HepG2 (cell line): Measurements from ENCODE around the gene NDRG2. TPM values are rescaled to one million over a fixed set of nuclear protein-coding genes. Genes with fewer than 3 reads are reported as not detected.

ENCODE experiments used
- BHLHE40 ChIP-seq: IDR thresholded peaks from 2 replicates; pipeline ENCODE4 v1.6.1; 2011; ENCODE audit warnings: low read length, improper control_type of control experiment
- CEBPB ChIP-seq: IDR thresholded peaks from 2 replicates; pipeline ENCODE4 v1.6.1; 2011; ENCODE audit warnings: low read depth, low read length, improper control_type of control experiment, borderline replicate concordance
- DNMT1 ChIP-seq: sonication (generic); formaldehyde crosslinking; IDR thresholded peaks from 2 replicates; pipeline ENCODE4 v1.5.1; 2020; ENCODE audit warnings: mild to moderate bottlenecking, missing genetic modification reagents
- GABPA ChIP-seq, 2 experiments: IDR thresholded peaks; 2 replicates each; pipeline ENCODE4 v1.6.1; 2011 to 2016; ENCODE audit warnings: low read depth in 2 of 2, low read length in 1 of 2, missing biosample characterization in 1 of 2, missing genetic modification characterization in 1 of 2
- HES4 ChIP-seq: sonication (generic); formaldehyde crosslinking; IDR thresholded peaks from 2 replicates; pipeline ENCODE4 v1.9.0; 2021; ENCODE audit warnings: mild to moderate bottlenecking, missing genetic modification reagents, borderline replicate concordance
- HOMEZ ChIP-seq: IDR thresholded peaks from 2 replicates; pipeline ENCODE4 v1.6.1; 2016; ENCODE audit warnings: low read depth
- JARID2 ChIP-seq: sonication (generic); formaldehyde crosslinking; IDR thresholded peaks from 2 replicates; pipeline ENCODE4 v1.8.1; 2023; ENCODE audit warnings: missing genetic modification reagents, inconsistent platforms; ENCODE audit not compliant: insufficient replicate concordance
- LRRFIP1 ChIP-seq: sonication (generic); formaldehyde crosslinking; conservative IDR thresholded peaks from 2 replicates; pipeline ENCODE4 v1.4.0; 2020; ENCODE audit warnings: missing genetic modification reagents
- MAFF ChIP-seq: IDR thresholded peaks from 2 replicates; pipeline ENCODE4 v1.6.1; 2011; ENCODE audit warnings: low read depth, low read length, improper control_type of control experiment
- SAFB2 ChIP-seq: sonication (generic); formaldehyde crosslinking; IDR thresholded peaks from 2 replicates; pipeline ENCODE4 v1.5.1; 2020; ENCODE audit warnings: missing genetic modification reagents, low read depth, mild to moderate bottlenecking, borderline replicate concordance
- SP2 ChIP-seq: sonication (generic); formaldehyde crosslinking; IDR thresholded peaks from 2 replicates; pipeline ENCODE4 v1.5.1; 2020; ENCODE audit warnings: mild to moderate bottlenecking, missing genetic modification reagents
- SRSF9 ChIP-seq: fragments of 200-400 bp; formaldehyde crosslinking; IDR thresholded peaks from 2 replicates; pipeline ENCODE4 v1.6.1; 2018; ENCODE audit warnings: borderline replicate concordance, mild to moderate bottlenecking, low read depth, low read length; ENCODE audit not compliant: insufficient read depth, poor library complexity, severe bottlenecking
- TAF1 ChIP-seq: sonication (generic); formaldehyde crosslinking; IDR thresholded peaks from 2 replicates; pipeline ENCODE4 v1.4.0; 2020; ENCODE audit warnings: missing genetic modification reagents
- TBL1XR1 ChIP-seq: fragments of 150-350 bp; IDR thresholded peaks from 2 replicates; pipeline ENCODE4 v1.6.1; 2014; ENCODE audit warnings: borderline replicate concordance, low read length; ENCODE audit not compliant: partially characterized antibody
- TMF1 ChIP-seq: sonication (generic); formaldehyde crosslinking; IDR thresholded peaks from 2 replicates; pipeline ENCODE4 v1.8.1; 2022; ENCODE audit warnings: low read depth, missing genetic modification reagents
- ZNF281 ChIP-seq: sonication (generic); formaldehyde crosslinking; IDR thresholded peaks from 2 replicates; pipeline ENCODE4 v1.4.0; 2020; ENCODE audit warnings: missing genetic modification reagents, borderline replicate concordance
- ZNF383 ChIP-seq: sonication (generic); formaldehyde crosslinking; IDR thresholded peaks from 2 replicates; pipeline ENCODE4 v1.4.0; 2020; ENCODE audit warnings: missing genetic modification reagents, mild to moderate bottlenecking, borderline replicate concordance
- ZNF546 ChIP-seq: sonication (generic); formaldehyde crosslinking; conservative IDR thresholded peaks from 2 replicates; pipeline ENCODE4 v1.8.1; 2023; ENCODE audit warnings: mild to moderate bottlenecking, missing genetic modification reagents
- ZNF552 ChIP-seq: sonication (generic); formaldehyde crosslinking; IDR thresholded peaks from 2 replicates; pipeline ENCODE4 v1.9.0; 2022; ENCODE audit warnings: missing genetic modification reagents, mild to moderate bottlenecking, borderline replicate concordance
- ZNF563 ChIP-seq: sonication (generic); formaldehyde crosslinking; IDR thresholded peaks from 2 replicates; pipeline ENCODE4 v1.8.0; 2022; ENCODE audit warnings: mild to moderate bottlenecking, moderate library complexity, missing genetic modification reagents
- ZNF567 ChIP-seq: sonication (generic); formaldehyde crosslinking; IDR thresholded peaks from 2 replicates; pipeline ENCODE4 v1.8.1; 2023; ENCODE audit warnings: mild to moderate bottlenecking, missing genetic modification reagents, borderline replicate concordance
- ZNF589 ChIP-seq: sonication (generic); formaldehyde crosslinking; conservative IDR thresholded peaks from 2 replicates; pipeline ENCODE4 v1.8.0; 2022; ENCODE audit warnings: mild to moderate bottlenecking, moderate library complexity, missing genetic modification reagents
- ZNF614 ChIP-seq: IDR thresholded peaks from 2 replicates; pipeline ENCODE4 v1.6.1; 2018; ENCODE audit warnings: missing biosample characterization, missing genetic modification reagents, inconsistent platforms, borderline replicate concordance
- polyA plus RNA-seq, 8 experiments: library from polyadenylated mRNA; depleted of rRNA in 3 of 8; stranded (reverse) in 7 of 8; unstranded in 1 of 8; fragments of >200 nt; fragmentation: Illumina TruSeq in 4 of 8; extraction: Trizol in 4 of 8; gene quantifications; 2 replicates each; pipeline versions ENCODE4 v1.2.1 to v1.2.3, GENCODE V29; 2011 to 2016; ENCODE audit warnings: low read depth in 4 of 8, missing spikeins in 1 of 8, mixed read lengths in 1 of 8; ENCODE audit not compliant: insufficient read depth in 1 of 8
- total RNA-seq, 5 experiments: library from RNA; depleted of rRNA; stranded (reverse); fragments of >200 nt; fragmentation: Illumina TruSeq; extraction: Trizol; gene quantifications; 2 replicates each; pipeline ENCODE4 v1.2.3, GENCODE V29; 2016; ENCODE audit warnings: low read depth in 1 of 5

Gene NDRG2
- total and polyA plus RNA-seq, 2 of the 13 experiments (the other 11 are each of a cell fraction or from before 2014, with no cell fraction given) = 27.2 to 189 TPM

GRCh38 chr14:21055432-21056117 lies 30.7 kb upstream of the NDRG2 start (continued):
- TF ChIP-seq CEBPB (no peak), DNMT1 (CRISPR knock-in tag) (no peak), ZNF567 (no peak), HOMEZ (CRISPR knock-in tag) (peak; percentile 84), JARID2 (CRISPR knock-in tag) (no peak), ZNF563 (CRISPR knock-in tag) (0 out of 2 replicates have a peak, but pooled peaks have one; percentile 61), ZNF614 (CRISPR knock-in tag) (peak; percentile 90; the same call in 1 of the 2 replicates), SAFB2 (CRISPR knock-in tag) (no peak), ZNF589 (CRISPR knock-in tag) (0 out of 2 replicates have a peak, but pooled peaks have one; percentile 64), SP2 (CRISPR knock-in tag) (no peak), ZNF281 (CRISPR knock-in tag) (peak; percentile 53; the same call in 1 of the 2 replicates), ZNF552 (CRISPR knock-in tag) (no peak; the same call in 1 of the 2 replicates), HES4 (CRISPR knock-in tag) (0 out of 2 replicates have a peak, but pooled peaks have one; percentile 50), ZNF546 (CRISPR knock-in tag) (no peak), TBL1XR1 (peak; percentile 59), MAFF (no peak), TMF1 (CRISPR knock-in tag) (no peak), LRRFIP1 (no peak), GABPA (IDR thresholded peaks at IDR 0.05; ENCODE audit: low read depth, low read length) (no peak), GABPA (CRISPR knock-in tag; IDR thresholded peaks at IDR 0.05; ENCODE audit: low read depth) (peak; percentile 68), BHLHE40 (no peak), SRSF9 (no peak), ZNF383 (CRISPR knock-in tag) (no peak), TAF1 (CRISPR knock-in tag) (peak; percentile 79)
